ENCODE data around the gene FOXN4. TPM values are rescaled to one million over a fixed set of nuclear protein-coding genes. Genes with fewer than 3 reads are reported as not detected.

The FOXN4 gene
- total RNA-seq, 1 donor from 2014 or later, result not detected

DNA sequence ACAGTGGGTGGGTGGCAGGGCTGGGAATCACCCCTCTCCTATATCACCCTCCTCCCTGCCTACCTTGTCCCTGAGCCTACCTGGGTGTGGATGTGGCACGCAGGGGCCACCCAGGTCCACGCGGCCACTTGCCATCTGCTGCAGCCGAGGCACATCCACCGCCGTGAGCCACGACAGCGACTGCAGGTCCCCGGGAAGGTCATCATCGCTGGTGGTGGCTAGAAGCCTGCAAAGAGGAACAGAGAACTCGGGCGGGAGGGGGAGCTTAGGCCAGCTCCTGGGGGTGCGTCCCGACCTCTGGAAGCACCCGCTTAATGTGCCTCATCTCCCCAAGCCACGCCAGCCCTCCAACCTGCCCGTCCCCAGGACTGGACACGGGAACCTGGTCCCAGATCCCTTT lies 19.0 kb downstream of the FOXN4 start:
- DNase-seq (ENCODE audit: low read depth) (no peak), FAIRE-seq (no peak)
- no peak overlapping the region for H3K4me3 ChIP-seq (ENCODE audit: low read depth, low read length)
- TF ChIP-seq, protein P1, sequence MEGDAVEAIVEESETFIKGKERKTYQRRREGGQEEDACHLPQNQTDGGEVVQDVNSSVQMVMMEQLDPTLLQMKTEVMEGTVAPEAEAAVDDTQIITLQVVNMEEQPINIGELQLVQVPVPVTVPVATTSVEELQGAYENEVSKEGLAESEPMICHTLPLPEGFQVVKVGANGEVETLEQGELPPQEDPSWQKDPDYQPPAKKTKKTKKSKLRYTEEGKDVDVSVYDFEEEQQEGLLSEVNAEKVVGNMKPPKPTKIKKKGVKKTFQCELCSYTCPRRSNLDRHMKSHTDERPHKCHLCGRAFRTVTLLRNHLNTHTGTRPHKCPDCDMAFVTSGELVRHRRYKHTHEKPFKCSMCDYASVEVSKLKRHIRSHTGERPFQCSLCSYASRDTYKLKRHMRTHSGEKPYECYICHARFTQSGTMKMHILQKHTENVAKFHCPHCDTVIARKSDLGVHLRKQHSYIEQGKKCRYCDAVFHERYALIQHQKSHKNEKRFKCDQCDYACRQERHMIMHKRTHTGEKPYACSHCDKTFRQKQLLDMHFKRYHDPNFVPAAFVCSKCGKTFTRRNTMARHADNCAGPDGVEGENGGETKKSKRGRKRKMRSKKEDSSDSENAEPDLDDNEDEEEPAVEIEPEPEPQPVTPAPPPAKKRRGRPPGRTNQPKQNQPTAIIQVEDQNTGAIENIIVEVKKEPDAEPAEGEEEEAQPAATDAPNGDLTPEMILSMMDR (IDR thresholded peaks at IDR 0.05; ENCODE audit: insufficient read depth, low read length, severe bottlenecking), result no peak
- H3K27me3 ChIP-seq (ENCODE audit: control insufficient read depth, insufficient read depth, low read length), result peaks cover 5% of the 10 kb centered on the region
- no peaks in the 10 kb centered on the region for H3K36me3 ChIP-seq (ENCODE audit: control insufficient read depth, insufficient read depth, low read length)

DNA sequence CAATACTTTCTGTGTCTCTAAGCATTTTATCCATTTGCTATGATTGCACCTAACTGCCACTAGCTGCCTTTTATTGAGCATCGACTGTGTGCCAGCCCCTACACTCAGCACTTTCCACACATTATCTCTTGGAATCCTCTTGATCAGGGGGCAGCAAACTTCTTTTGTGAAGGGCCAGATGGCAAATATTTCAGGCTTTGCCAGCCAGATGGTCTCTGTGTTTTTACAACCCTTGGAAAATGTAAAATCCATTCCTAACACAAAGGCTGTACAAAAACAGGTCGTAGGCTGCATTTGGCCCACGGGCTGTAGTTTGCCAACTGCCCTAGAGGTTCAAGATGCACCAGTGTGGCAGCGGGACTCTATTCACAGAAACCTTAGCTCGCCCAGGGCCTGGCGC lies 19.5 kb downstream of the FOXN4 start:
- FAIRE-seq, result no peak
- no peak for DNase-seq (ENCODE audit: low read depth)
- TF ChIP-seq, protein P1 (IDR thresholded peaks at IDR 0.05; ENCODE audit: insufficient read depth, low read length, severe bottlenecking), result no peak

DNA sequence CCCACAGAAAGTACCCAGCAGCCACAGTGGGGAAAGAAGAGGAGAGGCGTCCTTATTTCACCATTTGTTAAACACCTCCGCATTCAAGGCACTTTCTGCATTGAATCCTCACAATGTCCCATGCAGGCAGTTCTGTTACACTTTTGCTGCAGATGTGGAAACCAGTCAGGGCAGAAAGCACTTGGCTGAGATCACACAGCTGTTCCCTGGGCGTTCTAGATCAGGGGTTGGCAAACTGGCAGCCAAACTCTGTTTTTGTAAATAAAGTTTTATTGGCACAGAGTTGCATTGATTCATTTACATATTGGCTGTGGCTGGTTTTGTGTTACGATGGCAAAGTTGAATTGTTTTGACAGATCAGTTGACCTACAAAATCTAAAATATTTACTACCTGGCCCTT lies 20.1 kb downstream of the FOXN4 start:
- H3K27me3 ChIP-seq (ENCODE audit: control insufficient read depth, insufficient read depth, low read length), result peaks cover 5% of the 10 kb centered on the region
- FAIRE-seq, result peak; percentile 55

More for the DNA sequence above, 19.5 kb downstream of the FOXN4 start:
- no peak overlapping the region for H3K4me3 ChIP-seq (ENCODE audit: low read depth, low read length)
- H3K27me3 ChIP-seq (ENCODE audit: control insufficient read depth, insufficient read depth, low read length), result peaks cover 5% of the 10 kb centered on the region
- no peaks in the 10 kb centered on the region for H3K36me3 ChIP-seq (ENCODE audit: control insufficient read depth, insufficient read depth, low read length)

DNA sequence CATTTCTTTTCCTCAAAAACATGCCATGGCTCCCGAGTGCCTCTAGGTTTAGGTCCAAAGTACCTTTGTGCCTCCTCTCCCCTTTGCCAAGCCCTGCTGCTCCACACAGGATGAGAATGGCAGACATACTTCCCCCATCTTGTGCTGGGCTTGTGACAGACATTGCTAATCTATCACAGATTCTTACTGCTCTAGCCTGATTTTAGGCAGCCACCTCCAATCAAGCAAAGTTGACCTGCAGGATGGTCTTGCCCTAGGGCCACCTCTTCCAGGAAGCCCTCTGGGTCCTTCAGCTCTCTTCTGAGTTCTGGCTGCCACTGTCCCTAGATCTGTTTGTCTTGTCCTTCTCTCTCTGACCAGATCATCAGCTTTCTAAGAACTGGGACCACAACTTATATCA lies 20.5 kb downstream of the FOXN4 start:
- no peak for DNase-seq (ENCODE audit: low read depth)
- TF ChIP-seq, protein P1 (IDR thresholded peaks at IDR 0.05; ENCODE audit: insufficient read depth, low read length, severe bottlenecking), result no peak
- no peaks in the 10 kb centered on the region for H3K36me3 ChIP-seq (ENCODE audit: control insufficient read depth, insufficient read depth, low read length)
- H3K27me3 ChIP-seq (ENCODE audit: control insufficient read depth, insufficient read depth, low read length), result peaks cover 5% of the 10 kb centered on the region
- no peak overlapping the region for H3K4me3 ChIP-seq (ENCODE audit: low read depth, low read length)
- FAIRE-seq, result no peak

More for the DNA sequence above, 20.1 kb downstream of the FOXN4 start:
- H3K4me3 ChIP-seq (ENCODE audit: low read depth, low read length), result no peak overlapping the region
- TF ChIP-seq, protein P1 (IDR thresholded peaks at IDR 0.05; ENCODE audit: insufficient read depth, low read length, severe bottlenecking), result no peak
- DNase-seq (ENCODE audit: low read depth), result no peak
- no peaks in the 10 kb centered on the region for H3K36me3 ChIP-seq (ENCODE audit: control insufficient read depth, insufficient read depth, low read length)

DNA sequence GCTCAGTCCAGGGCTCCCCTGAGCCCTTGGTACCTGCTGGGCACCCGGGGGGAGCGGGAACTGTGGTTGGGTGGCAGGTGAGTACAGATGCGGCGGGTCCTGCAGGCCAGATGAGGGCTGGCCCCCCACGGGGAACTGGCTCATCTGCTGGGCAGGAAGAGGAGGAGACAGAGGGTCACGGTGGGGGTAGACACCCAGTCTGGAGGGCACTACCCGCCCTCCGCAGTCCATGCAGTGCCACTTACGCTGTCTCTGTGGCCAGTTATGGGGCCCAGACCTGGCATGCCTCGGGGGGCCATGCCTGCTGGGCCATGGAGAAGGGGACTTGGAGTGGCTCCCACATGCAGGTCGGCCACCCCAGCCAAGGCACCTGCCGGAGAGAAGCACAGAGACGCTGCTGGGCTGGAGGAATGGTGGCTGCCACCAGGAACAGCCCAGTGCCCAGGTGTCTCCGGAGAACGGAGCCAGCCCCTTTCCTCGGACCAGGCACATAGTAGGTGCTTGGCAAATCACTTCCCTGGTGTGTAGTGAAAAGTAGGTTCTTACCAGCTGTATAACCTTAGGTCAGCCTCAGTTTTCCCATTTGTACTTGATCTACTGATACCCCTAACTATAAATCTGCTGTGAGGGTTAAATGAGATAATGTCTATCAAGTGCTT lies 21.1 kb downstream of the FOXN4 start:
- Histone ChIP-seq H3K4me3 (ENCODE audit: low read depth, low read length) (no peak overlapping the region), H3K36me3 (ENCODE audit: control insufficient read depth, insufficient read depth, low read length) (no peaks in the 10 kb centered on the region), H3K27me3 (ENCODE audit: control insufficient read depth, insufficient read depth, low read length) (peaks cover 5% of the 10 kb centered on the region)
- no peak for DNase-seq (ENCODE audit: low read depth)
- FAIRE-seq, result no peak
- TF ChIP-seq, protein P1 (IDR thresholded peaks at IDR 0.05; ENCODE audit: insufficient read depth, low read length, severe bottlenecking), result no peak

DNA sequence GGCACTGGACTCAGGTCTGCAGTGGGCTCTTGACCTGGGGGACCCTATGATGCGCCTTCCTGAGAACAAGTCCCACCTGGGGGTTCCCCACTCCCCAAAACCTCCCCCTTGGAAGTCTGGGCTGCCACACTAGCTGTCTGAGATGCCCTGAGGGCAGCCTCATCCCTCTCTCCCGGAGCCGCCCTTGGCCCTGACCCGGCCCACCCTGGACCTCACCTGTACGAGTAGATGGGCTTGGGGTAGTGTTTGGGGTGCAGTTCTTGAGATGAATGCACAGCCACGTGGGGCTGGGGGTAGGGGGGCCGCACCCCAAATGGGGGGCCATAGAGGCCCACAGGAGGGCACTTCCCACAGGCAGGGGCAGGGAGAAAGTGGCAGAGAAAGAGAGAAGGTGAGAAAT lies 21.9 kb downstream of the FOXN4 start:
- TF ChIP-seq, protein P1 (IDR thresholded peaks at IDR 0.05; ENCODE audit: insufficient read depth, low read length, severe bottlenecking), result no peak
- FAIRE-seq, result no peak

More for the DNA sequence above, 21.9 kb downstream of the FOXN4 start:
- peaks cover 5% of the 10 kb centered on the region for H3K27me3 ChIP-seq (ENCODE audit: control insufficient read depth, insufficient read depth, low read length)
- no peak overlapping the region for H3K4me3 ChIP-seq (ENCODE audit: low read depth, low read length)
- no peaks in the 10 kb centered on the region for H3K36me3 ChIP-seq (ENCODE audit: control insufficient read depth, insufficient read depth, low read length)
- DNase-seq (ENCODE audit: low read depth), result no peak

Data from bronchial epithelial cell (primary cell).